HUDEP-2 (cell line): Measurements from ENCODE around the gene TPD52L2.

ENCODE experiments used
- DNase-seq, 76 experiments: peaks; one replicate each; lab custom pipeline; 2025; ENCODE audit not compliant: unreplicated experiment in 76 of 76; lab: John Stamatoyannopoulos, UW

Gene TPD52L2

DNA sequence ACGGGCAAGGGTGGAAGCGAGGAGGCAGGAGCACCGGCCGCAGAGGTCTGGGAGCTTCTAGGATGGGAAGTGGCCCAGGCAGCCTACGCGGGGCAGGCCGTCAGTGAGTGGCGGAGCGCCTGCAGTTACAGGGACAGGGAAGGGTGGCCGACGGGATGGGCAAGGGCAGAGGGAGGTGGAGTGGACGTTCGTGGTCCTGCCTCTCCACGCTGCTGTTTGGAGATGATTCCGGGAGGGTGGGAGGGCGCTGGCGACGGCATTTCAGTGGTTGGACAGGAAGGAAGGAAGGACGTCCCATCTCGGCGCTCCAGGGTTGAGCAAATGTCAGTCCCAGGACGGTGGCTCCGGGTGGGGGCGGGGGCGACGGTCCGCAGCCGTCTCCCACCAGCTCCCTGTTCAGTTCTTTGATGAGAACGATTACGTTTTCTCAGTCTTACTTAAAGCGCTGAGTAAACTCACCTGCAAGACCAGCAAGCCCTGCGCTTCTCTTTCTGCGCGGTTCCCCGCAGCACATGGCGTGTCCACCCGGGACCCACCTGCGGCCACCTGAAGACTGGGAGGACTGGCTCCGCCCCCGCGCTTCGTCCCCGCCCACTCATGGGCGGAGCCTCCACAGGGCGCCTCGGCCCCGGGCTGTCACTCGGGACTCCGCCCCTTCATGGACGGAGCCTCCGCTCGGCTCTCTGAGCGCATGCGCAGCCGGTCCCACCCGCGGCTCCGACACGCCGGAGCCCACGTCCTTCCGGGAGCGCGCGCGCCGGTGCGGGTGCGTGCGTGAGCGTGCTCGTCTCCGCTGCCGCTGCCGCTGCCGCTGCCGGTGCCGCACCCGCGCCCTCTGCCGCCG, 29.5 kb downstream of the TPD52L2 start, which contains the start of gene DNAJC5:
DNAJC5 (plus strand) TSS at position 769 of the 844 bp plus-strand sequence. CDS start 33,220 bp downstream, outside the sequence.
- peak in 73 of 76 experiments; percentile 15 to 95 (median 88) for DNase-seq

DNA sequence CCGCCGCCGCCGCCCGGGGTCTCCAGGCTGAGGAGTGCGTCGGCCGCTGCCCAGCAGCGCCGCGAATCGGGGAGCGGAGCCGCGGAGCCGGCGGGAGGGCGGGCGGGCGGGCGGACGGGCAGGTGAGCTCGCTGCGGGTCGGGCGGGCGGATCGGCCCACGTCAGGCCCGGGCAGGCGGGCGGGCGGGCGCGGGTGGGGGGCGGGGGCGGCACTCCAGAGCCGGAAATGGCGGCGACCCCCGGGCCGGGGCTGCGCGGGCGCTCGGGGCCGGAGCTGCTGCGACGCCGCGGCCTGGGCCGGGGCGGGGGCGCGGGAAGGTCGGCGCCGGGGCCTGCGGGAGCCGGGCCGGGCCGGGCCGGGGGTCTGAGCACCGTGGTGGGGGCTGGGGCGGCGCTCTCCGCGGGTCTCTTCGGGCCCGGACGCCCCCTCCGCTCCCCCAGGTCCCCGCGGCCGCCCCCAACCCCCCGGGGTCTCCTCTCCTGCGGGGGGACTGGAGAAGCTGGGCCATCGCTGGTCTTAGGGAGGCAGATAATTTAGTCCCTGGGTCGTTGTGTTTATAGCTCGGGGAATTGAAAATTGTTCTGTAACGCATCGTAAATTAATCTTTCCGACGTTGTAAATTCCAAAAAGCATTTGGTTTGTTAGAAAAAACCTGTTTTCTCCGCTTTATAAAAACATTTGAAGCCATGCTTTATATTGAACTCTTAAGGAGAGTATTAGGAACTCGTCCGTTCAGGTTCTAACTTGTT, 30.3 kb downstream of the TPD52L2 start:
- DNase-seq, result no peak

DNA sequence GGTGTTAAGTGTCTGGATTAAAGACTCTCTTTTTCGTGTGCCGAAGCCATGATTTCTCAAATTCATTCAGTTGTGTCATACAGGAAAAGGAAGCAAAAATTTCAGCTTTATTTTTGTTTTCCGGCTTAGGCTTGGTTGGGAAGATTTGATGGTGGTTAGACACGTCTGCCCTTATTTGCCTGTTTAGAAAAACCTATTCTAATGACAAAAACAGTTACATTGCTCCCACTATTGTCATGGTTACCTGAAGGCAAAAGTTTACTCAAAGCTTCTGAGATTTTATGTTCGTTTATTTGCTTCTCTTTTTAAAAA, 30.8 kb downstream of the TPD52L2 start:
- no peak for DNase-seq

- DNase-seq, result peak in 49 of 76 experiments; percentile 3 to 64 (median 33)
These were observed 31.4 kb downstream of the TPD52L2 start for GRCh38 chr20:63896264-63897105.

DNA sequence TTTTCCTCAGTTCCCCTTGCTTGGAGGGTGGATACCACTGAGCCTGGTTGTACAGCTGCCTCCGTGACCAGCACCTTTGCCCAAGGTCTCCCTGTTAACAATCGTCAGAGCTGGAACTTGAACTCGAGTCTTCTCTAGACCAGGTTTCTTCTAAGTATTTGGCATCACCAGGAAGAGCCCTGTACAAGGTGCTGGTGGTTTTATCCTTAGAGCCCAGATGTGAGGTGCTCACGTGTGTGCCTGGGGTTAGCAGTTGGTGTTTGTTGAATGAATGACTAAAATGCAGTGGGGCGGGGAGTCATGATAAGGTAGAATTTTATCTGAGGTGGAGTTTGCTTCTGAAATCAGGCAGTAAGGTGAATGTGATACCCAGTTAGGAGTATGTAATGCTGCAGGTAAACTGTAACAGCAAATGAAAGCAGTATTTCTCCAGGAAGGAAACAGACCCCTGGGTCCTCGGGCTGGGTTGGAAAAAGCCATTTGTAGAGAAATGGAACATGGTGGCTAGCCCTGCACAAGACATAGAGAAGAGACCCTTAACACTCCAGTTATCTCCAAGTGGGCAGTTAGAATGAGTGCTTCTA, 33.0 kb downstream of the TPD52L2 start:
- no peak for DNase-seq

DNA sequence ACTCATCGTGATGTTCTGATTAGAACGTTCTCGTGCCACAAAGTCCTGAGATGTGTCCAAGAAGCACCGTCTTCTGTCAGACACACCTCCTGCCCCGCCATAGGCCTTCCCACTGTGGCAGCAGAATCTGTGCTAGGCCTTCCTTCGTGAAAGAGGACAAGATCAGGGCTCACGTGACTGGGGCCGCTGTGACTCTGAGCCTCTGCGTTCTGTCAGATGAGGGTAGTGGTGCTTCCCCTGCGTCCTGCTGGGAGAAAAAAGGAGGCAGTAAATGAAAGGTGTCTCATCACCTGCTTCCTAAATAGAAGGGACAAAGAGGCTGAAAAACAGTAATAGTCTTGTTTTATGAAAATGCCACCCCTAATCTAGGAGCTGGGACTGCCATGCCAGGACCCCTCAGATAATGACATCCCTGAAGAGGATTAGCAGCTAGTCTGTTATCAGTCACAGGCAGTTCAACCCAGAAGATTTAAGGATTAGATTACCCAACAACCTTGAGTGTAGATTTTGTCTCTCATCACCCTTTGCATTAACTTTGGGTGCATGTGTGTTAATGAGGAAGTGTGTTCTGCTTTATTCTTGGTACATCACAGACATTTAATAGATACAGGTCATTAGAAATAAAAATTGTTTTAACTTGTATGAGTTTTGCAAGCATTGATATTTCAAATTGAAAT, 34.0 kb downstream of the TPD52L2 start:
- DNase-seq, result peak in 55 of 76 experiments; percentile 8 to 69 (median 36)

DNA sequence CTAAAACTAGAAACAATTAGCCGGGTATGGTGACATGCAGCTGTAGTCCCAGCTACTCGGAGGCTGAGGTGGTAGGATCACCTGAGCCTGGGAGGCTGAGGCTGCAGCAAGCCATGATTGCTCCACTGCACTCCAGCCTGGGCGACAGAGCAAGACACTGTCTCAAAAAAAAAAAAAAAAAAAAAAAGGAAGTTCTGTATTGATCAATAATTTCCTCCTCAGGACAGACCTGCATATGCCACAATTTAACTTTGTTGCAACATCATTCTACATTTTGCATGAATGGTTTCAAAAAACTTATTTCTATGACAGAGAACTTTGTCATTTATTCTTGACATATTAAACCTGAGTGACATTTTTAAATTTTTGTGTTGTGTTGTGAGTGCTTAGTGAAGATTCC, 35.3 kb downstream of the TPD52L2 start:
- no peak for DNase-seq

GRCh38 chr20:63903796-63904561, 38.9 kb downstream of the TPD52L2 start:
- no peak for DNase-seq

- peak in 4 of 76 experiments; percentile 8 to 34 (median 12) for DNase-seq
These were observed 43.1 kb downstream of the TPD52L2 start for GRCh38 chr20:63908008-63908682.

DNA sequence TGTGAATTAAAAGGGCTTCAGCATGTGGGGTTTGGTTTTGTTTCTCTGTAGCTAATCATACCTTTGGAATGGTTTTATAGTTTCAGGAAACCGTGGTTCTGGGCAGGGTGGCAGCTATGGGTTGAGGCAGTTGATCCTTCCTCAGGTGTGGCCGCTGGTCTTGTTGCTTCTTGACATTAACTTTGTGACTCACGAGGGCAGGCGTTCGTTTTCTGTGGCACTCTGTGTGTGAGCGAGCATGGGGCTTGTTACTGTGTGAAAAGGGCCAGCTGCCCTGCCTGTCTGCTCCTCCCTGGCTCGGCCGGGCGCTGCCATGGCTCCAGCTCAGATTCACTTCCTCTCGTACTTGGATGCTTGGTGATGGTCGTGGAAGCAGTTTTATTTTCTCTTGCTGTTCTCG, 46.1 kb downstream of the TPD52L2 start:
- DNase-seq, result no peak

- no peak for DNase-seq
These were observed 48.7 kb downstream of the TPD52L2 start for GRCh38 chr20:63913768-63914167.

DNA sequence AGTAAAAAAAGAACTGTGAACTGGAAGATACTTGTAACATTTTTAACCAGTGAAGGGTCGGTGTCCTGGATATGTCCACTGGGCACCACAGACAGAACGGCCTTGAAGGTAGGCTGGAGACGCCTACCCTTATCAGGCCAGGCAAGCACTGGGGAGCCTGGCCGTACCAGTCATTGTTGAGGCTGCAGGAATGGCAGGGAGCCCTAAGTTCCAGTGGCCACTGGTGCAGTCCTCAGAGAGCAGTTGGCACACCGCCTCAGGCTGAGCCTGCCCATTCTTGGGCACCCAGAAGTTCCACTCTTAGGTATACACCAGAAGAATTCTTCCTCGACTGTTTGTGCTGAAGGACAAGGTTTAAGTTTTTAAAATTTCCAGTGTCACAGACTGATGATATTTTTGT, 50.4 kb downstream of the TPD52L2 start:
- peak in 13 of 76 experiments; percentile 5 to 53 (median 33) for DNase-seq

GRCh38 chr20:63916371-63916939, 51.4 kb downstream of the TPD52L2 start:
- peak in 22 of 76 experiments; percentile 7 to 67 (median 30) for DNase-seq

- no peak for DNase-seq
These were observed 52.7 kb downstream of the TPD52L2 start for GRCh38 chr20:63917811-63918210.

GRCh38 chr20:63919130-63919529, 54.1 kb downstream of the TPD52L2 start:
- no peak for DNase-seq

DNA sequence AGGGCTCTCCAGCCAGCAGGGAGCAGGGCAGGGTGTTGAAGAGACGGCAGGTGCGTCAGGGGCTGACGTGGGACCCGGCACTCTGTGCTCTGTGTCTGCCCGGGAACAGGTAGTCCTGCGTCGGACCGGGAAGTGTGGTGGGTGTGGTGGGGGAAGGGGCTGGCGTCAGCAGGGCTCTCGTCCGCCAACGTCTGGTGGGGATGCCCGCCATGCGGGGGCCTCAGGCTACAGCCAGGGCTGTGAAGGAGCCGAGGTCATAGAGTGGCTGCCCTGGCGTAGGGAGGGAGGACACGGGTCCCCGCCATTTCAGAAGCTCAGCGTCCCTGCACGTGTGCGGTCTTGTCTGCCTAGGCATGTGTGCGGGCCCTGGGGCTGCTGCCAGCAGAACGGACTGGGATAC, 55.2 kb downstream of the TPD52L2 start:
- DNase-seq, result no peak

DNA sequence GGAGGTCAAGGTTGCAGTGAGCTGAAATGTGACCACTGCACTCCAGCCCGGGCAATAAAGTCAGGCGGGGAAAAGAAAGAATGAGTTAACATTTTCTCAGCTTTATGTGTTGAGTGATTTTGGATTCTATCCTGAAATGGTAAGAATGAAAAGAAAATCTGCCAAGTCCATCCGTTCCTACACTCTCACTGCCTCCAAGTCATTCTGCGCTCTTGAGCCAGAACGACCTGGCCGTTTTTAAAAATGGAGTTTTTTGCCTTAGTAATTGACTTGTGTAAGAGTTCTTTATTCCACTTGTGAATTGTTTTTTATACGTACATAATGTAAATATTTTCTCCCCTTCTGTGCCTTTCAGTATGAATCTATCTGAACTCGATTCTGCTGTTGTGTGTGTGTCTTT, 58.6 kb downstream of the TPD52L2 start:
- no peak for DNase-seq

DNA sequence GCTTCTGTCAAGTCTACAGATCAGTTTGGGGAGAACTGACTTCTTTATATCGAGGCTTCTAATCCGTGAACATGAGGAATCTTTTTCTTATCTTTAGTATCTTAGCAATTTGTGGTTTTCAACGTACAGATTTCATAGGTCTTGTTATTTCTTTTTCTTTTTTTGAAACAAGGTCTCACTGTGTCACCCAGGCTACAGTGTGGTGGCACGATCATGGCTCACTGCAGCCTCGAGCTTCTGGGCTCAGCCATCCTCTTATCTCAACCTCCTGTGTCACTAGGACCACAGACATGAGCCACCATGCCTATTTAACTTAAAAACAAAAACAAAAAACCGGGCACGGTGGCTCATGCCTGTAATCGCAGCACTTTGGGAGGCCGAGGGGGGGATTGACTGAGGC, 59.2 kb downstream of the TPD52L2 start:
- no peak for DNase-seq
